Loucy (cell line): ENCODE results near the gene PTRHD1.
A peak's percentile ranks its signal among the peaks of the same experiment; 100 is the strongest.

ENCODE experiments used
- H2AFZ ChIP-seq: fragments of 200-600 bp; sonication (generic); 2 replicates; pipeline ENCODE4 v1.6.0; 2016; ENCODE audit warnings: antibody characterized with exemption, mild to moderate bottlenecking, low read length, moderate library complexity
- H3F3A ChIP-seq: fragments of 200-600 bp; 2 replicates; pipeline ENCODE4 v1.6.0; 2016; ENCODE audit warnings: antibody characterized with exemption, low read depth, mild to moderate bottlenecking
- H3K27me3 ChIP-seq: fragments of 200-600 bp; sonication (generic); 2 replicates; pipeline ENCODE4 v1.6.1; 2014; ENCODE audit warnings: low read length, mild to moderate bottlenecking; ENCODE audit not compliant: insufficient read depth, poor library complexity, severe bottlenecking
- H3K36me3 ChIP-seq: fragments of 200-600 bp; sonication (generic); 2 replicates; pipeline ENCODE4 v1.6.1; 2016; ENCODE audit warnings: low read length; ENCODE audit not compliant: insufficient read depth
- H3K4me1 ChIP-seq: fragments of 200-600 bp; sonication (generic); 2 replicates; pipeline ENCODE4 v1.5.1; 2014; ENCODE audit warnings: low read length, mild to moderate bottlenecking; ENCODE audit not compliant: insufficient read depth, poor library complexity, severe bottlenecking
- H3K4me2 ChIP-seq: fragments of 200-600 bp; sonication (generic); 2 replicates; pipeline ENCODE4 v1.6.0; 2014; ENCODE audit warnings: antibody characterized with exemption, low read length, low read depth, mild to moderate bottlenecking; ENCODE audit not compliant: poor library complexity, severe bottlenecking
- H3K4me3 ChIP-seq: fragments of 200-600 bp; sonication (generic); 2 replicates; pipeline ENCODE4 v1.5.1; 2014; ENCODE audit warnings: low read length, mild to moderate bottlenecking, mixed read lengths; ENCODE audit not compliant: poor library complexity, severe bottlenecking
- H3K79me2 ChIP-seq: fragments of 200-600 bp; sonication (generic); 2 replicates; pipeline ENCODE4 v1.6.1; 2014; ENCODE audit warnings: low read length; ENCODE audit not compliant: insufficient read depth
- H3K9ac ChIP-seq: fragments of 200-600 bp; sonication (generic); 2 replicates; pipeline ENCODE4 v1.6.0; 2014; ENCODE audit warnings: mild to moderate bottlenecking, low read depth, low read length, moderate library complexity; ENCODE audit not compliant: poor library complexity, severe bottlenecking
- H3K9me2 ChIP-seq: fragments of 200-600 bp; sonication (generic); replicated peaks from 2 replicates; pipeline ENCODE4 v1.6.1; 2016; ENCODE audit warnings: low read depth, low read length, mixed read lengths
- H3K9me3 ChIP-seq: fragments of 200-600 bp; sonication (generic); 2 replicates; pipeline ENCODE4 v1.6.1; 2014; ENCODE audit warnings: mild to moderate bottlenecking, antibody characterized with exemption, low read length, low read depth; ENCODE audit not compliant: insufficient read depth
- H4K20me1 ChIP-seq: fragments of 200-600 bp; sonication (generic); 2 replicates; pipeline ENCODE4 v1.6.0; 2014; ENCODE audit warnings: antibody characterized with exemption, low read length, mild to moderate bottlenecking; ENCODE audit not compliant: insufficient read depth, poor library complexity, severe bottlenecking
- EZH2phosphoT487 ChIP-seq: fragments of 200-600 bp; IDR thresholded peaks from 2 replicates; pipeline ENCODE4 v1.6.1; 2018; ENCODE audit warnings: antibody characterized with exemption, mild to moderate bottlenecking, moderate library complexity, borderline replicate concordance
- TF ChIP-seq, protein P1 (sequence below): fragments of 200-600 bp; sonication (generic); conservative IDR thresholded peaks from 2 replicates; pipeline ENCODE4 v1.5.1; 2014; ENCODE audit warnings: mild to moderate bottlenecking, antibody characterized with exemption, low read length

The PTRHD1 gene

DNA sequence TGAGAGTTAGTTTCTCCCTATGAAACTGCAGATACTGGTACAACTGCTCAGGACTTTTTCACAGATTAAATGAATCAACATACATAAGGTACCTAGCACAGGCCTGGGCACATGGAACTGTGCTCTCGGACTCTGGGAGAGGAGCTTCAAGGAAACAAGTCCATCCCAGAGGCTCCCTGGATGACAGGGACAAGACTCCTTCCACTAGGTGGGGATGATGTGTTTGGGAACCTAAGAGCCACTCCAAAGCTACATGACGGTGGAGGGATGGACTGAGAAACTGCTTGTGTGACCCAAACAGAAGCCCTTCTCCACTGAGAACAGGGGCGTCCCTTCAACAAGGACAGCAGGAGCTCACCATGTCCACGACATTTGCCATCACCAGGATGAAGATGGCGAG lies 37.2 kb upstream of the PTRHD1 start:
- H3K36me3 ChIP-seq: peaks cover 39% of the 10 kb centered on the region; the same call in 1 of the 2 replicates
- H3F3A ChIP-seq: no peaks in the 10 kb centered on the region
- H3K79me2 ChIP-seq: no peaks in the 10 kb centered on the region
- peaks cover 4% of the 10 kb centered on the region for H3K4me1 ChIP-seq
- no peak overlapping the region for H2AFZ ChIP-seq
- TF ChIP-seq, protein P1, sequence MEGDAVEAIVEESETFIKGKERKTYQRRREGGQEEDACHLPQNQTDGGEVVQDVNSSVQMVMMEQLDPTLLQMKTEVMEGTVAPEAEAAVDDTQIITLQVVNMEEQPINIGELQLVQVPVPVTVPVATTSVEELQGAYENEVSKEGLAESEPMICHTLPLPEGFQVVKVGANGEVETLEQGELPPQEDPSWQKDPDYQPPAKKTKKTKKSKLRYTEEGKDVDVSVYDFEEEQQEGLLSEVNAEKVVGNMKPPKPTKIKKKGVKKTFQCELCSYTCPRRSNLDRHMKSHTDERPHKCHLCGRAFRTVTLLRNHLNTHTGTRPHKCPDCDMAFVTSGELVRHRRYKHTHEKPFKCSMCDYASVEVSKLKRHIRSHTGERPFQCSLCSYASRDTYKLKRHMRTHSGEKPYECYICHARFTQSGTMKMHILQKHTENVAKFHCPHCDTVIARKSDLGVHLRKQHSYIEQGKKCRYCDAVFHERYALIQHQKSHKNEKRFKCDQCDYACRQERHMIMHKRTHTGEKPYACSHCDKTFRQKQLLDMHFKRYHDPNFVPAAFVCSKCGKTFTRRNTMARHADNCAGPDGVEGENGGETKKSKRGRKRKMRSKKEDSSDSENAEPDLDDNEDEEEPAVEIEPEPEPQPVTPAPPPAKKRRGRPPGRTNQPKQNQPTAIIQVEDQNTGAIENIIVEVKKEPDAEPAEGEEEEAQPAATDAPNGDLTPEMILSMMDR: no peak
- TF ChIP-seq EZH2phosphoT487: no peak
- H3K4me2 ChIP-seq: no peak overlapping the region
- H3K9me2 ChIP-seq: no peaks in the 10 kb centered on the region
- no peaks in the 10 kb centered on the region for H3K27me3 ChIP-seq
- no peak overlapping the region for H3K4me3 ChIP-seq
- H3K9me3 ChIP-seq: no peaks in the 10 kb centered on the region
- H3K9ac ChIP-seq: no peak overlapping the region
- H4K20me1 ChIP-seq: no peaks in the 10 kb centered on the region

DNA sequence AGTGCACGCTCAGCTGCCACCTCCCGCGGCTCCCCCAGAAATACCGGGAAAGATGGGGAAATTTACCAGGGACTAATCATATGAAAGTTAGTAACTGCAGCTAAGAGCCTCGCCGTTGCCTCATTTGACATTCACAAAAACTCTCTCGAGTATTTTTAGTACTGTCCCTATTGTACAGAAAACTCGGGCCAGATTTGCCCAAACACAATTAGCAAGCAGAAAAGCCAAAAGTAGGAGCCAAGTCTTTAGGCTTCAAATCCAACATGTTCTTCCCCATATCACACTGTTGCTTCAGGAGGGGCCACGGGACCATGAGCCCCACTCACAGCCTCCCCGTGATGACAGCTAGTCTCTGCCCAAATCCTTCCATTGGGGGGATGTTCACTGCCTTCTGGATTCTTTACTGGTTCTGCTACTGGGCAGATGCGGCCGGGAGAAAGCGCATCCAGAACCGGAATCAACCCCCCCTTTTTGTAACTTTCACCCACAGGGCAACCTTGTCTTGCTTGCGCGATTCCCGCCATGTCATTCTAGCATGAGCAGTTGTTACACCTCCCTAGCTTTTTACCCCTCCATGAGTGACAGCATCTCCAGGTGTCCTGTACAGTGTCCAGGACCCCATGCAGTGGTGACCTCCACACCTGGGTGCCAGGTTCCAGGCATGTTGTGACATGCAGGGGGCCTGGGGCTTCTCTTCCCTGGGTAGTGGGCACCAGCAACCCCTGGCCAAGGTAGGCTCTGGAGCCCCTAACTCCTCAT lies 35.2 kb upstream of the PTRHD1 start:
- Histone ChIP-seq H4K20me1 (no peaks in the 10 kb centered on the region), H3K4me3 (no peak overlapping the region), H3F3A (no peaks in the 10 kb centered on the region), H3K9me2 (no peaks in the 10 kb centered on the region), H3K9ac (no peak overlapping the region), H3K4me2 (no peak overlapping the region), H3K79me2 (no peaks in the 10 kb centered on the region), H3K36me3 (peaks cover 33% of the 10 kb centered on the region; the same call in 1 of the 2 replicates), H3K4me1 (peaks cover 4% of the 10 kb centered on the region), H3K27me3 (no peaks in the 10 kb centered on the region), H3K9me3 (no peaks in the 10 kb centered on the region), H2AFZ (no peak overlapping the region)
- TF ChIP-seq, protein P1: no peak
- no peak for TF ChIP-seq EZH2phosphoT487

DNA sequence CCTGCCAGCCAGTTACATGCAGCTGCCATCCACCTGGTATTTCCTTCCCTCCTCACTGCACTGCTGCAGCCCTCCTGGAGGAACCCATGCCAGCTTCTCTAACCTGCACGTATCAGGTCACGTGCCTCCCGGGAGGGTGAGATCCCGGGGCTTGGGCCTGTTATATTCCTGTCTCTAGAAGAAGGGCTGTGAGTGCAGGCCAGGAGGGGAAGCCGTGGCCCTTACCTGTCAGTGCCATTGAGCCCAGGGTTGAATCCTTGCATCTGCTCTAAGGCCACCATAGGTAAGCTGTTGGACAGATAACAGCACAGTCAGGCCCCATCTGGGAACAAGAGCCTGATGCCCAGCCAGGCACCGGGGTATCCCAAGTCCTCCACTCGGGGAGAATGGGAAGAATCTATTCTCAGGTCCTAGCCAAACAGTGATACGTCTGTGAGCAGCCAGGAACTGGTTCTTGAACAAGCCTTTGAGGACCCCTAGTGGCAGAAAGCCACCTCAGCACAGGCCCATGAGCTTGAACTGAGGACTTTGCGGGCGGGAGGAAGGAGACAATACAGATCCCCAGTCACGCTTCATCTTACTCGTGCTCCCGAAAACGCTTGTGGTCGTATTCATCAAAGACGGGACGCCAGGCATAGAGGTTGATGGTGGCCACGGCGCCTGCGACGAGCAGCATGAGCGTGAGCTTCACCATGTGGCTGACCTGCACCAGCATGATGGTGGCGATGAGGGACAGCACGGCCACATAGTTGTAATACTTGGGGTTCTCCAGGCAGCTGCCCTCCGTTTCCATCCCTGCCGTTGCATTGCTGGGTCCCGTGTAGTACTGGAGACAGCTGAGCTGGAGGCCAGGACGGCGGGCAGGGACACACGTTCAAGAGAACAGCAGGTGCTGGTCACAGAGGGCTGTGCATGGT lies 34.4 kb upstream of the PTRHD1 start:
- Histone ChIP-seq H3K9me2 (no peaks in the 10 kb centered on the region), H3K4me2 (no peak overlapping the region), H3K4me3 (no peak overlapping the region), H3K79me2 (no peaks in the 10 kb centered on the region), H4K20me1 (no peaks in the 10 kb centered on the region), H3K9me3 (no peaks in the 10 kb centered on the region), H3K36me3 (peaks cover 37% of the 10 kb centered on the region; the same call in 1 of the 2 replicates), H3K9ac (no peak overlapping the region), H3K4me1 (peaks cover 4% of the 10 kb centered on the region), H3F3A (no peaks in the 10 kb centered on the region), H2AFZ (no peak overlapping the region), H3K27me3 (no peaks in the 10 kb centered on the region)
- TF ChIP-seq, protein P1: peak; percentile 86
- TF ChIP-seq EZH2phosphoT487: no peak
